GM12878 (cell line): ENCODE results near the gene B4GALNT4. TPM values are rescaled to one million over a fixed set of nuclear protein-coding genes. Genes with fewer than 3 reads are reported as not detected.

Experiments used
- ATAC-seq: fragments of 200-7000 bp; cut with Tn5 transposase; 3 replicates; pipeline ENCODE4 v1.9.1; 2020; ENCODE audit warnings: mild to moderate bottlenecking, moderate library complexity
- BruUV-seq: library from RNA; stranded (reverse); fragments of 400-500 nt; replicated peaks from 2 replicates; lab custom pipeline; 2021; lab: Mats Ljungman, UMichigan
- CTCF ChIA-PET: fragments of 300-600 bp; sonication (Branson Sonifier 250); formaldehyde crosslinking; extraction: SDS; loops from one replicate; lab custom pipeline; 2021; ENCODE audit warnings: inconsistent platforms; lab: Yijun Ruan, JAX
- POLR2A ChIA-PET: fragments of 350-600 bp; formaldehyde crosslinking; extraction: SDS; loops from one replicate; lab custom pipeline; 2021; ENCODE audit warnings: inconsistent platforms; lab: Charles Lee
- RAD21 ChIA-PET: fragments of 300-600 bp; sonication (Branson Sonifier 250); formaldehyde crosslinking; loops from one replicate; lab custom pipeline; 2023; ENCODE audit warnings: antibody characterized with exemption; ENCODE audit not compliant: unreplicated experiment; lab: Charles Lee
- SMC1A ChIA-PET: fragments of 300-600 bp; sonication (Branson Sonifier 250); formaldehyde crosslinking; loops from one replicate; lab custom pipeline; 2023; ENCODE audit not compliant: unreplicated experiment, uncharacterized antibody; lab: Charles Lee
- DNase-seq: peaks from one replicate; pipeline ENCODE4 v3.0.0-alpha.2; 2011; ENCODE audit warnings: low read depth, low spot score
- FAIRE-seq: peaks from 3 replicates; lab custom pipeline; 2011; peaks lifted over from hg19 to GRCh38; lab: Jason Lieb, UNC
- H2AFZ ChIP-seq: 2 replicates; pipeline ENCODE4 v1.6.0; 2011; ENCODE audit warnings: low read depth, low read length, control low read depth; ENCODE audit not compliant: control insufficient read depth
- H3K27ac ChIP-seq: 2 replicates; pipeline ENCODE4 v1.5.1; 2011; ENCODE audit warnings: control low read depth; ENCODE audit not compliant: control insufficient read depth, insufficient read depth
- H3K27me3 ChIP-seq, 2 experiments: replicated peaks in 1 of 2; 2 replicates each; pipeline versions ENCODE4 v1.6.0 to v1.6.1; 2011; ENCODE audit warnings: low read length in 1 of 2; ENCODE audit not compliant: control insufficient read depth in 2 of 2, insufficient read depth in 2 of 2
- H3K36me3 ChIP-seq, 2 experiments: 2 replicates each; pipeline ENCODE4 v1.5.1; 2011; ENCODE audit warnings: low read length in 1 of 2; ENCODE audit not compliant: control insufficient read depth in 2 of 2, insufficient read depth in 2 of 2
- H3K4me1 ChIP-seq: 2 replicates; pipeline ENCODE4 v1.6.1; 2011; ENCODE audit warnings: mild to moderate bottlenecking, low read length, moderate library complexity, mixed read lengths; ENCODE audit not compliant: control insufficient read depth, insufficient read depth
- H3K4me2 ChIP-seq: 2 replicates; pipeline ENCODE4 v1.6.0; 2011; ENCODE audit warnings: control low read depth; ENCODE audit not compliant: control insufficient read depth, insufficient read depth
- H3K4me3 ChIP-seq: fragments of 200-600 bp; sonication (generic); 2 replicates; pipeline ENCODE4 v1.5.1; 2016
- H3K79me2 ChIP-seq: 2 replicates; pipeline ENCODE4 v1.6.0; 2011; ENCODE audit warnings: low read length; ENCODE audit not compliant: control insufficient read depth, insufficient read depth
- H3K9ac ChIP-seq: 2 replicates; pipeline ENCODE4 v1.8.0; 2011; ENCODE audit warnings: low read length, control low read depth, mixed read lengths; ENCODE audit not compliant: control insufficient read depth, insufficient read depth
- H3K9me3 ChIP-seq: replicated peaks from 3 replicates; pipeline ENCODE4 v1.5.1; 2011; ENCODE audit warnings: mild to moderate bottlenecking, low read length; ENCODE audit not compliant: control insufficient read depth, insufficient read depth
- H4K20me1 ChIP-seq: 2 replicates; pipeline ENCODE4 v1.6.0; 2011; ENCODE audit not compliant: control insufficient read depth, insufficient read depth
- ATF7 ChIP-seq: fragments of 450-650 bp; IDR thresholded peaks from 2 replicates; pipeline ENCODE4 v1.6.1; 2016; ENCODE audit warnings: low read depth, mild to moderate bottlenecking
- CEBPZ ChIP-seq: fragments of 150-350 bp; IDR thresholded peaks from 2 replicates; pipeline ENCODE4 v1.6.1; 2016; ENCODE audit warnings: low read depth, low read length
- DPF2 ChIP-seq: fragments of 450-650 bp; IDR thresholded peaks from 2 replicates; pipeline ENCODE4 v1.6.1; 2017; ENCODE audit warnings: mild to moderate bottlenecking
- EP300 ChIP-seq, 2 experiments: fragments of 150-350 bp in 1 of 2; IDR thresholded peaks; 2 replicates each; pipeline ENCODE4 v1.6.1; 2011 to 2012; ENCODE audit warnings: low read depth in 2 of 2, low read length in 2 of 2, borderline replicate concordance in 1 of 2, improper control_type of control experiment in 1 of 2, inconsistent platforms in 1 of 2; ENCODE audit not compliant: control insufficient read depth in 1 of 2
- JUNB ChIP-seq: IDR thresholded peaks from 2 replicates; pipeline ENCODE4 v1.6.1; 2016; ENCODE audit warnings: antibody characterized with exemption, mild to moderate bottlenecking
- SIN3A ChIP-seq: IDR thresholded peaks from 2 replicates; pipeline ENCODE4 v1.6.1; 2012; ENCODE audit warnings: low read depth, low read length, improper control_type of control experiment
- SUPT20H ChIP-seq: IDR thresholded peaks from 2 replicates; pipeline ENCODE4 v1.6.1; 2011; ENCODE audit warnings: low read depth, mild to moderate bottlenecking, low read length, moderate library complexity, borderline replicate concordance; ENCODE audit not compliant: control insufficient read depth
- SUZ12 ChIP-seq: fragments of 200-600 bp; sonication (generic); IDR thresholded peaks from one replicate; pipeline ENCODE4 v1.6.1; 2018; ENCODE audit warnings: antibody characterized with exemption, mild to moderate bottlenecking; ENCODE audit not compliant: unreplicated experiment
- ZBTB40 ChIP-seq: fragments of 450-650 bp; IDR thresholded peaks from 2 replicates; pipeline ENCODE4 v1.6.1; 2016; ENCODE audit warnings: mild to moderate bottlenecking, moderate library complexity, borderline replicate concordance
- ZNF24 ChIP-seq: fragments of 450-650 bp; IDR thresholded peaks from 2 replicates; pipeline ENCODE4 v1.6.1; 2017; ENCODE audit warnings: antibody characterized with exemption, mild to moderate bottlenecking
- ZNF384 ChIP-seq: IDR thresholded peaks from 2 replicates; pipeline ENCODE4 v1.6.1; 2012; ENCODE audit warnings: low read depth, mild to moderate bottlenecking, low read length, improper control_type of control experiment, borderline replicate concordance
- WGBS: methylation state at CpG from one replicate; pipeline ENCODE4 v1.1.6; 2016; ENCODE audit warnings: low lambda C conversion rate; ENCODE audit not compliant: insufficient replicate concordance, insufficient coverage; ENCODE audit errors: missing lambda C conversion rate; 5-methylcytosine and 5-hydroxymethylcytosine counted together
- in situ Hi-C: fragments of 300-500 bp; cut with MboI; formaldehyde crosslinking; loops from 9 replicates; pipeline ENCODE4 v1.14.3; 2018; ENCODE audit warnings: mixed read lengths
- intact Hi-C: fragments of 100-400 bp; cut with micrococcal nuclease; formaldehyde crosslinking; loops from one replicate; pipeline ENCODE4 v1.14.2; 2022; ENCODE audit not compliant: unreplicated experiment
- polyA plus RNA-seq, 11 experiments: library from polyadenylated mRNA; depleted of rRNA in 4 of 11; unstranded in 6 of 11; stranded (reverse) in 5 of 11; fragments of >200 nt; fragmentation: Nextera tagmentation in 4 of 11; fragmentation: Illumina TruSeq in 1 of 11; extraction: Ambion mirVana in 4 of 11; extraction: Trizol in 1 of 11; gene quantifications; 1 replicate in 1 of 11; 2 replicates in 10 of 11; pipeline versions ENCODE4 v1.2.1 to v1.2.3, GENCODE V29; 2011 to 2016; ENCODE audit warnings: inconsistent platforms in 2 of 11, missing spikeins in 2 of 11, low read depth in 1 of 11
- total RNA-seq, 4 experiments: library from RNA; depleted of rRNA in 3 of 4; stranded (reverse); fragments of >200 nt in 3 of 4; fragmentation: Illumina TruSeq in 1 of 4; extraction: Trizol in 1 of 4; gene quantifications; 2 replicates each; pipeline versions ENCODE4 v1.2.1 to v1.2.3, GENCODE V29; 2013 to 2021
- TF ChIP-seq, protein P1 (sequence below): fragments of 450-650 bp; formaldehyde crosslinking; IDR thresholded peaks from 2 replicates; pipeline ENCODE4 v1.4.0; 2022; ENCODE audit warnings: mild to moderate bottlenecking, moderate library complexity

Gene B4GALNT4
- total and polyA plus RNA-seq, 10 of the 15 experiments (the other 5 are each of a cell fraction or from before 2014, with no cell fraction given), result 0.04 to 0.82 (median 0.40) TPM; not detected in 6

GRCh38 chr11:394858-395655 lies 25.8 kb downstream of the B4GALNT4 start:
- H3K4me3 ChIP-seq, result no peak overlapping the region
- H3K79me2 ChIP-seq, result no peaks in the 10 kb centered on the region
- RAD21 ChIA-PET, result no interaction called here
- H3K9me3 ChIP-seq, result no peaks in the 10 kb centered on the region; the same call in 2 of the 3 replicates
- SMC1A ChIA-PET, result no interaction called here
- intact Hi-C loops, result no loop called here
- no peak for FAIRE-seq
- DNase-seq, result no peak
- ATAC-seq, result no peak
- no peaks in the 10 kb centered on the region for H3K36me3 ChIP-seq
- no peak overlapping the region for H3K4me2 ChIP-seq
- H2AFZ ChIP-seq, result no peak overlapping the region
- WGBS, result 50% methylated on average over 21 of the region's 25 CpGs
- POLR2A ChIA-PET, result no interaction called here
- H3K27ac ChIP-seq, result no peak overlapping the region
- in situ Hi-C loops, result no loop called here
- no TSS peak for BruUV-seq
- H3K27me3 ChIP-seq, result no peaks in the 10 kb centered on the region
- CTCF ChIA-PET, result no interaction called here
- no peak overlapping the region for H3K9ac ChIP-seq
- H4K20me1 ChIP-seq, result no peaks in the 10 kb centered on the region
- H3K4me1 ChIP-seq, result no peaks in the 10 kb centered on the region
- TF ChIP-seq CEBPZ, result no peak
- no peak for TF ChIP-seq DPF2
- no peak for TF ChIP-seq ATF7
- TF ChIP-seq ZBTB40, result no peak
- no peak for TF ChIP-seq EP300 (IDR thresholded peaks at IDR 0.05; ENCODE audit: borderline replicate concordance in 1 of 2, control insufficient read depth in 1 of 2, low read depth in 2 of 2, low read length in 2 of 2)
- no peak for TF ChIP-seq SUPT20H
- no peak for TF ChIP-seq JUNB
- no peak for TF ChIP-seq SUZ12
- no peak for TF ChIP-seq SIN3A
- TF ChIP-seq, protein P1, sequence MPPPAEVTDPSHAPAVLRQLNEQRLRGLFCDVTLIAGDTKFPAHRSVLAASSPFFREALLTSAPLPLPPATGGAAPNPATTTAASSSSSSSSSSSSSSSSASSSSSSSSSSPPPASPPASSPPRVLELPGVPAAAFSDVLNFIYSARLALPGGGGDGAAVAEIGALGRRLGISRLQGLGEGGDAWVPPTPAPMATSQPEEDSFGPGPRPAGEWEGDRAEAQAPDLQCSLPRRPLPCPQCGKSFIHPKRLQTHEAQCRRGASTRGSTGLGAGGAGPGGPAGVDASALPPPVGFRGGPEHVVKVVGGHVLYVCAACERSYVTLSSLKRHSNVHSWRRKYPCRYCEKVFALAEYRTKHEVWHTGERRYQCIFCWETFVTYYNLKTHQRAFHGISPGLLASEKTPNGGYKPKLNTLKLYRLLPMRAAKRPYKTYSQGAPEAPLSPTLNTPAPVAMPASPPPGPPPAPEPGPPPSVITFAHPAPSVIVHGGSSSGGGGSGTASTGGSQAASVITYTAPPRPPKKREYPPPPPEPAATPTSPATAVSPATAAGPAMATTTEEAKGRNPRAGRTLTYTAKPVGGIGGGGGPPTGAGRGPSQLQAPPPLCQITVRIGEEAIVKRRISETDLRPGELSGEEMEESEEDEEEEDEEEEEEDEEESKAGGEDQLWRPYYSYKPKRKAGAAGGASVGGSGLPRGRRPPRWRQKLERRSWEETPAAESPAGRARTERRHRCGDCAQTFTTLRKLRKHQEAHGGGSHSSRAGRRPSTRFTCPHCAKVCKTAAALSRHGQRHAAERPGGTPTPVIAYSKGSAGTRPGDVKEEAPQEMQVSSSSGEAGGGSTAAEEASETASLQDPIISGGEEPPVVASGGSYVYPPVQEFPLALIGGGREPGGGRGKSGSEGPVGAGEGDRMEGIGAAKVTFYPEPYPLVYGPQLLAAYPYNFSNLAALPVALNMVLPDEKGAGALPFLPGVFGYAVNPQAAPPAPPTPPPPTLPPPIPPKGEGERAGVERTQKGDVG (CRISPR knock-in tag), result no peak
- TF ChIP-seq ZNF24, result no peak
- TF ChIP-seq ZNF384, result no peak
